ENCODE data around the gene MOB2.
"Not testable (repeated sequence)": the region's sequence is repeated elsewhere in the genome, so short reads cannot be mapped to it uniquely, and the experiment has no call there.

MOB2 gene

GRCh38 chr11:1439341-1439740 is 47.2 kb downstream of the MOB2 start:
- no peak for DNase-seq (ENCODE audit: low spot score)

DNA sequence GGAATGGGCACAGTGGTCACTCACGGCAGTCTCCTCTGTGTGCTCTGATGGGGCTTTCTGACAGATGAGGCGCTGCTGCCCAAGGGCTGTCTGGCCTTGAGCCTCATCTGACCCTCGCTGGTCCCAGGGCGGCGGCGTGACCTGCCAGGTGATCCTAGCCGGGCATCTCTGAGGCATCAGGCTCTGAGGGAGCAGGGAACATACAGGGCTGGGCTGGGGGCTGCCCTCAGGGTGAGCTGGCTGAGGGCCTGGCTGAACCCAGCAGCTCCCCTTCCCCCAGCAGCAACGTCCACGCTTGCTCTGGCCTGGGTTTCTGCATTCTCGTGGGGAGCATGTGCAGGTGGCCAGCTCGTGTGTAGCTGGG is 47.6 kb downstream of the MOB2 start:
- DNase-seq (ENCODE audit: low spot score), result no peak

- no peak for DNase-seq (ENCODE audit: low spot score)
Observed at GRCh38 chr11:1438261-1438966, 48.2 kb downstream of the MOB2 start.

DNA sequence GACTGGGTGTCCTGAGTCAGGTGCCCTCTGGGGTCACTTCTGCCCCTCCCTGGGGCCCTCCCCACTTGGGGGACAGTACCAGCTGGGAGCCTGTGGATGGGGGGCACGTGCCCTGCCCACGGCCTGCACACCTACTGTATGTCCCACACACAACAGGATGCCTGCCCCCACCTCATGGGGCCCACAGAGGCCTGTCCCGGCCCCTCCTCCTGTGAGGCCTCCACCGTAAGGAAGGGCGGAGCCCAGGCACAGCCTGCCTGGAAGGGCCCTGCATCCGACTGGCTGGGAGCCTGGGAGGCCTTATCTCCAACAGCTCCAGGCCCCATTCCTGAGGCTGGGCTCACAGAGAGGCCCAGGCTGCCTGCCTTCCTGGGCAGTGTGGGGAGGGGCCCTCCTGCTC is 49.1 kb downstream of the MOB2 start:
- DNase-seq (ENCODE audit: low spot score), result no peak

- no peak for DNase-seq (ENCODE audit: low spot score)
Observed at GRCh38 chr11:1436468-1437039, 50.0 kb downstream of the MOB2 start.

- DNase-seq (ENCODE audit: low spot score), result no peak
Observed at GRCh38 chr11:1435820-1436467, 50.6 kb downstream of the MOB2 start.

DNA sequence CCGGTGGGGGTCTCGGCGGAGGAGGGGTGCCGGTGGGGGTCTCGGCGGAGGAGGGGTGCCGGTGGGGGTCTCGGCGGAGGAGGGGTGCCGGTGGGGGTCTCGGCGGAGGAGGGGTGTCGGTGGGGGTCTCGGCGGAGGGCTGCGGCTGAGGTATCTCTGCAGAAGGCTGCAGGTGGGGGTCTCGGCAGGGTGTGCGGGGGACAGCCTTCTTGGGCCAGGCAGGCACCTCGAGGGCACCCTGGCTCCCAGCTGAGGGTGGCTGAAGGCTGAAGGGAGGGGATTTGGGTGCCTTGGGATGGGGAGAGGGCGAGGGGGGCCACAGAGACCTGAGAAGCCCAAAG is 51.1 kb downstream of the MOB2 start:
- not testable (repeated sequence) for DNase-seq (ENCODE audit: low spot score)

GRCh38 chr11:1433977-1434640 is 52.5 kb downstream of the MOB2 start:
- DNase-seq (ENCODE audit: low spot score), result no peak

DNA sequence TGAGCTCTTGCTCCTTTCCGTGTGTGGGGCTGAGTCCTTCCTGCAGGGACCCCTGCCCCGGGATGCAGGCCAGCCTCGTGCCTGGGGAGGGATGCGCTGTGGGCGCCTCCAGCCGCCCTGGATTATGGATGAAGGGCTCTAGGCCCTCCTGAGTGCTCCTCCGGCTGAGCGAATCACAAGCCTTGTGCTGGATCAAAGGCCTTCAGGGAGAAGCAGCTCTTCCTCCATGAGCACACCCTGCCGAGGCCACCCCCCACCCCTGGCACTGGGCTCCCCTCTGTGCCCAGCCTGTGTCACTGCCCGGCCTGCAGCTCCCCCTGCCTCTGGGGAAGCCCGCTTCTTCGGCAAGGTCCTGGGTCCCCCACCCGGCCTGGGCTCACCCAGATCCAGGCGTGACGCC is 53.0 kb downstream of the MOB2 start:
- DNase-seq (ENCODE audit: low spot score), result no peak

DNA sequence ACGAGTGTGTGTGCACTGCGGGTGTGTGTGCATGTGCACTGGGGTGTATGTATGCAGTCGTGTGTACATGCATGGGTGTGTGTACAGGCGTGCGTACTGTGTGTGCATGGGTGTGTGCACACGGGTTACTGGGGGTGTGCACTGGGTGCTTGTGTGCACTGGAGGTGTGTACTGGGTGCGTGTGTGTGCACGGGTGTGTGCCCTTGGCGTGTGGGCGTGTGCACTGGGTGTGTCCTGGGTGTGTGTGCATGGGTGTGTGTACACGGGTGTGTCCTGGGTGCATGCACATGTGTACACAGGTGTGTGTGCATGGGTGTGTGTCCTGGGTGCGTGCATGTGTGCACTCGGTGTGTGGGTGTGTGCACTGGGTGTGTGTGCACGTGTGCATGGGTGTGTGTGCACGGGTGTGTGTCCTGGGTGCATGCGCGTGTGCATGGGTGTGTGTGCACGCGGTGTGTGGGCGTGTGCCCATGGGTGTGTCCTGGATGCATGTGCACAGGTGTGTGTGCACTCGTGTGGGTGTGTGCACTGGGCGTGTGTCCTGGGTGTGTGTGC is 57.7 kb downstream of the MOB2 start:
- no peak for DNase-seq (ENCODE audit: low spot score)

DNA sequence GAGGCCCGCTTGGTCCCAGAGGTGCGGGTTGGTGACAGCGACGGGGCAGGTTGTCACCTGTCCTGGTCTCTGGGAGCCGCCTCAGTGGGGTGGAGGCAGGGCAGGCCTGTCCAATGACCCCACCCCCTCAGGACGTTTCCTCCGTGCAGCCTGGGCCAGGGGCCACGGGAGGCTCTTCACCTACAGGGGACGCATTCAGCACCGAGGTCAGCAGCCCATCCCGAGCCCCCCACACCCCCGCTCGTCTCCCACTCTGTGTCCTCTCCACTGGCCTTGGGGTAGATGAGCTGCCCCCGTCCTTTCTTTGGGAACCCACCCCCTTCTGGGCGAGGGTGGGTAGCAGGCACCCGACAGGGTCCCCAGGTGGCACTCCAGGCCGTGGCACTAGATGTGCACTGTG is 61.1 kb downstream of the MOB2 start:
- DNase-seq (ENCODE audit: low spot score), result no peak

GRCh38 chr11:1425006-1425405 is 61.6 kb downstream of the MOB2 start:
- DNase-seq (ENCODE audit: low spot score), result no peak

DNA sequence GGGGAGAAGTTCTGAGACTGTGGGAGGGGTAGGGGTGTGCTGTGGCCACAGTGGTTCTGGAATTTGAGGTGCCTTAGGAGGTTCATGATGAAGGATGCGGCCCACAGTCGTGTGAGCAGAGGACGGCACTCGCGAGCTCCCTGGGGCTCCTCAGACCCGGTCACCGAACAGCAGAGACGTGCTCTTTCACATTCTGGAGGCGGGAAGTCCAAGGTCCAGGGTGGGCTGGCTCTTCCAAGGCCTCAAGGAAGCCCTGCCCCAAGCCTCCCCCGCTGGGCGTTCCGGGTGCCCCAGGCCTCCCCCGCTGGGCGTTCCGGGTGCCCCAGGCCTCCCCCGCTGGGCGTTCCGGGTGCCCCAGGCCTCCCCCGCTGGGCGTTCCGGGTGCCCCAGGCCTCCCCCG is 63.2 kb downstream of the MOB2 start:
- not testable (repeated sequence) for DNase-seq (ENCODE audit: low spot score)

DNA sequence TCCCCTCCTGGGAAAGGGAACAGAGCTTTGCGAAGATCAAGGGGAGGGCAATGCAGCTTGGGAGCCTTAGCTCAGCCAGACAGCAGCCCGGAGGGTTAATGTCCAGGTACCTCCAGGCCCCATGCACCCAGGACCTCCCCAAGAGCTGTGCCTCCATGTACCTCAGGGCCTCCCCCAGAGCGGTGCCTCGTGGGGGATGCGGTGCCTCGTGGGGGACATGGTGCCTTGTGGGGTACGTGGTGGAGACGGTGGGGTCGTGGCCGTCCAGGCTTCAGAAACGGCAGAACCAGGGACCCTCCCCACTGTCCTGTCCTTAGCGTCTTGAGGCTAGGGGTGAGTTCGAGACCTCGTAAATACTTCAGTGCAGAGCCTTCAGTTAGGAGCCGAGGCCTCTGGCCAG is 63.6 kb downstream of the MOB2 start:
- no peak for DNase-seq (ENCODE audit: low spot score)

DNA sequence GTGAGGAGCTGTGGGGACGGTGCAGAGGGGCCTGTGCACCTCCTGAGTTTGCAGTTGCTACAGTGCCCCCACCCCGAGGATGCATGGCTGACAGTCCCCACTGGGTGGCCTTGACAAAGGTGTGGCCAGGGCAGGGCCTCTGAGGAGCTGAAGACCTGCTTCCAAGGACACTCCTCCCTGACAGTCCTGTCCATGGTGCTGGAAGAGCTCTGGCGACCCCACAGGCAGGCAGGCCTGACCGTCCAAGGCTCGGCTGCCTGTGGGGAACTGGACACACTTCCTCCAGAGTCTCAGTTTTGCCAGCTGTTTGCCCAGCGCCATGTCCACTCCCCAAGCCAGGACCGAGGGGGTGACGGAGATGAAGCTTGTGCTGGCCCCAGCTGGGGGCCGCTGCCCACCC is 64.1 kb downstream of the MOB2 start:
- DNase-seq (ENCODE audit: low spot score), result no peak

- no peak for DNase-seq (ENCODE audit: low spot score)
Observed at GRCh38 chr11:1421291-1421690, 65.3 kb downstream of the MOB2 start.

GRCh38 chr11:1419811-1420210 is 66.8 kb downstream of the MOB2 start:
- DNase-seq (ENCODE audit: low spot score), result no peak
